Liver (tissue), 3 donors: ENCODE results near the gene COL4A4.

ENCODE experiments used
- CTCF ChIP-seq: fragments of 150-350 bp; IDR thresholded peaks from 2 replicates; pipeline ENCODE4 v1.5.1; 2017; ENCODE audit warnings: improper control_type of control experiment, low read depth, low read length; ENCODE audit not compliant: missing input control
- EGR1 ChIP-seq, 2 donors: IDR thresholded peaks; 2 replicates each; pipeline ENCODE4 v1.6.1; 2016 to 2018; ENCODE audit warnings: antibody characterized with exemption in 2 of 2, low read depth in 2 of 2
- GABPA ChIP-seq, 2 donors: IDR thresholded peaks in 1 of 2; conservative IDR thresholded peaks in 1 of 2; 2 replicates each; pipeline ENCODE4 v1.6.1; 2016; ENCODE audit warnings: antibody characterized with exemption in 2 of 2, mild to moderate bottlenecking in 1 of 2, moderate library complexity in 1 of 2
- HNF4G ChIP-seq: IDR thresholded peaks from 2 replicates; pipeline ENCODE4 v1.6.1; 2016; ENCODE audit warnings: antibody characterized with exemption
- JUND ChIP-seq, 2 donors: IDR thresholded peaks; 2 replicates each; pipeline ENCODE4 v1.6.1; 2016; ENCODE audit warnings: antibody characterized with exemption in 2 of 2
- MAX ChIP-seq: IDR thresholded peaks from 2 replicates; pipeline ENCODE4 v1.6.1; 2016; ENCODE audit warnings: antibody characterized with exemption
- RAD21 ChIP-seq, 2 donors: IDR thresholded peaks; 2 replicates each; pipeline ENCODE4 v1.6.1; 2016; ENCODE audit warnings: antibody characterized with exemption in 2 of 2, mild to moderate bottlenecking in 2 of 2
- RXRA ChIP-seq, 2 donors: IDR thresholded peaks; 2 replicates each; pipeline ENCODE4 v1.6.1; 2017 to 2018; ENCODE audit warnings: antibody characterized with exemption in 2 of 2, mild to moderate bottlenecking in 1 of 2
- TAF1 ChIP-seq: conservative IDR thresholded peaks from 2 replicates; pipeline ENCODE4 v1.6.1; 2016; ENCODE audit warnings: antibody characterized with exemption, mild to moderate bottlenecking
- donor health status: healthy.
- donor health status: healthy.

- TF ChIP-seq JUND (IDR thresholded peaks at IDR 0.05), result no peak
- TF ChIP-seq TAF1, result no peak
- no peak for TF ChIP-seq RAD21 (IDR thresholded peaks at IDR 0.05)
- TF ChIP-seq EGR1 (IDR thresholded peaks at IDR 0.05; ENCODE audit: low read depth in 2 of 2), result no peak
- TF ChIP-seq CTCF, result no peak
- no peak for TF ChIP-seq MAX
- no peak for TF ChIP-seq HNF4G
- no peak for TF ChIP-seq GABPA (IDR thresholded peaks at IDR 0.05 in 1 of 2, conservative IDR thresholded peaks at IDR 0.05 in 1 of 2)
- TF ChIP-seq RXRA (IDR thresholded peaks at IDR 0.05), result no peak
Observed at GRCh38 chr2:227125506-227125905, 38.5 kb downstream of the COL4A4 start.
